GM21390 (cell line): ENCODE results near the gene SYT8.

Experiments used
- ATAC-seq: cut with Tn5 transposase; IDR thresholded peaks from one replicate; pipeline ENCODE4 v1.9.1; 2021; ENCODE audit not compliant: unreplicated experiment

Gene SYT8

GRCh38 chr11:1857064-1857463 is 22.3 kb downstream of the SYT8 start:
- no peak for ATAC-seq

GRCh38 chr11:1858154-1858553 is 23.4 kb downstream of the SYT8 start:
- ATAC-seq, result no peak

- no peak for ATAC-seq
These were observed 23.8 kb downstream of the SYT8 start for GRCh38 chr11:1858576-1858975.

- ATAC-seq, result no peak
These were observed 24.2 kb downstream of the SYT8 start for GRCh38 chr11:1859004-1859403.

GRCh38 chr11:1860108-1860507 is 25.3 kb downstream of the SYT8 start:
- no peak for ATAC-seq

GRCh38 chr11:1861435-1862411 is 26.9 kb downstream of the SYT8 start:
- no peak for ATAC-seq

GRCh38 chr11:1862588-1863351 is 28.0 kb downstream of the SYT8 start:
- no peak for ATAC-seq

- ATAC-seq, result no peak
These were observed 28.8 kb downstream of the SYT8 start for GRCh38 chr11:1863352-1864216.

- no peak for ATAC-seq
These were observed 29.4 kb downstream of the SYT8 start for GRCh38 chr11:1864231-1864630.

- no peak for ATAC-seq
These were observed 30.3 kb downstream of the SYT8 start for GRCh38 chr11:1864831-1865665.

- no peak for ATAC-seq
These were observed 31.4 kb downstream of the SYT8 start for GRCh38 chr11:1866226-1866625.

GRCh38 chr11:1866776-1867175 is 32.0 kb downstream of the SYT8 start:
- ATAC-seq, result no peak

GRCh38 chr11:1867381-1867780 is 32.6 kb downstream of the SYT8 start:
- no peak for ATAC-seq

- no peak for ATAC-seq
These were observed 33.4 kb downstream of the SYT8 start for GRCh38 chr11:1868056-1868635.

GRCh38 chr11:1868636-1869291 is 34.0 kb downstream of the SYT8 start:
- no peak for ATAC-seq

- no peak for ATAC-seq
These were observed 34.9 kb downstream of the SYT8 start for GRCh38 chr11:1869427-1870325.

- ATAC-seq, result no peak
These were observed 35.5 kb downstream of the SYT8 start for GRCh38 chr11:1870326-1870696.

GRCh38 chr11:1870721-1871466 is 36.1 kb downstream of the SYT8 start:
- ATAC-seq, result no peak
